Activated T-helper 9 cell treated with anti-CD3 and anti-CD28 coated beads, Interleukin-2, amount 50 U/mL, for 16 hours (primary cell): ENCODE results near the gene MTMR2.
"Not testable (repeated sequence)": the region's sequence is repeated elsewhere in the genome, so short reads cannot be mapped to it uniquely, and the experiment has no call there.

ENCODE experiments used
- DNase-seq: peaks from one replicate; pipeline ENCODE4 v3.0.0-alpha.2; 2020; ENCODE audit warnings: low read depth

The MTMR2 gene

GRCh38 chr11:95884802-95885201, 39.1 kb downstream of the MTMR2 start:
- no peak for DNase-seq

GRCh38 chr11:95884376-95884775, 39.5 kb downstream of the MTMR2 start:
- DNase-seq = no peak

- DNase-seq = no peak
Measured at GRCh38 chr11:95883381-95883780, 40.5 kb downstream of the MTMR2 start.

- no peak for DNase-seq
Measured at GRCh38 chr11:95877291-95877690, 46.6 kb downstream of the MTMR2 start.

- not testable (repeated sequence) for DNase-seq
Measured at GRCh38 chr11:95870877-95871276, 53.0 kb downstream of the MTMR2 start.

GRCh38 chr11:95867105-95867504, 56.8 kb downstream of the MTMR2 start:
- no peak for DNase-seq

GRCh38 chr11:95863486-95864140, 60.3 kb downstream of the MTMR2 start:
- DNase-seq = no peak

GRCh38 chr11:95860024-95860423, 63.9 kb downstream of the MTMR2 start:
- DNase-seq = not testable (repeated sequence)

- DNase-seq = not testable (repeated sequence)
Measured at GRCh38 chr11:95854362-95854761, 69.5 kb downstream of the MTMR2 start.

GRCh38 chr11:95853862-95854261, 70.0 kb downstream of the MTMR2 start:
- DNase-seq = no peak

GRCh38 chr11:95853138-95853537, 70.8 kb downstream of the MTMR2 start:
- DNase-seq = no peak

- no peak for DNase-seq
Measured at GRCh38 chr11:95850137-95850536, 73.8 kb downstream of the MTMR2 start.

GRCh38 chr11:95849087-95849825, 74.7 kb downstream of the MTMR2 start:
- DNase-seq = no peak

GRCh38 chr11:95845167-95845566, 78.7 kb downstream of the MTMR2 start:
- DNase-seq = no peak

- DNase-seq = peak; percentile 24
Measured at GRCh38 chr11:95835768-95836488, 88.0 kb downstream of the MTMR2 start.

GRCh38 chr11:95835351-95835750, 88.6 kb downstream of the MTMR2 start:
- DNase-seq = no peak

GRCh38 chr11:95833378-95833777, 90.5 kb downstream of the MTMR2 start:
- no peak for DNase-seq

- no peak for DNase-seq
Measured at GRCh38 chr11:95832763-95833162, 91.1 kb downstream of the MTMR2 start.

GRCh38 chr11:95831198-95831883, 92.6 kb downstream of the MTMR2 start:
- no peak for DNase-seq

- no peak for DNase-seq
Measured at GRCh38 chr11:95829580-95830259, 94.2 kb downstream of the MTMR2 start.

- DNase-seq = no peak
Measured at GRCh38 chr11:95827696-95828095, 96.2 kb downstream of the MTMR2 start.

GRCh38 chr11:95821640-95822039, 102.3 kb downstream of the MTMR2 start:
- DNase-seq = no peak
